Measurements from ENCODE around the gene SFMBT1. TPM values are rescaled to one million over a fixed set of nuclear protein-coding genes. Genes with fewer than 3 reads are reported as not detected.

Gene SFMBT1
- total and polyA plus RNA-seq, 2 donors (not counting 1 experiment from before 2014, with no cell fraction given), result 3.7 to 5.6 TPM

DNA sequence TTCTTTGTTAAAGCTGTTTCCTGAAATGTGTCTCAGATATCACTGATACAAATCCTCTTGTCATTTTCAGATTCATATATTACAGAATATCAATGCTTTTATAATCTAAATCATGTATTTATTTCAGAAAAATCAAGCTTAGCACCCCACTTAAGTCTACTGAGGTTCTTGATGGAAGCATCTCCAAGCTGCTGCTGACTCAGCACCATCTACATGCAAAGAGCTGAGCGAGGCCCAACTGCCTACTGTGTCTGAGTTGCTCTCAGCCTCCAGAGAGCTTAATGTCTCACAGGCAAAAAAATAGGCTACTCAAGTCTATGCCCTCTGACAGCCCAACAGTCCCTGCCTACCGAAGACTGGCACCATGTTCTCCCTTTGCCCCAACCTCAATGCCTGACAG, 119.3 kb downstream of the SFMBT1 start:
- H3K27ac ChIP-seq (ENCODE audit: insufficient read depth, low read length), result no peak overlapping the region
- no peak overlapping the region for H3K9ac ChIP-seq (ENCODE audit: insufficient read depth, low read length)
- no peaks in the 10 kb centered on the region for H3K36me3 ChIP-seq (ENCODE audit: control insufficient read depth, insufficient read depth, low read length)
- H2AFZ ChIP-seq (ENCODE audit: low read length), result no peak overlapping the region
- no peaks in the 10 kb centered on the region for H3K27me3 ChIP-seq (ENCODE audit: control insufficient read depth, insufficient read depth, low read length)
- H3K9me3 ChIP-seq (ENCODE audit: control insufficient read depth, insufficient read depth, low read depth, low read length), result no peaks in the 10 kb centered on the region
- TF ChIP-seq EZH2 (IDR thresholded peaks at IDR 0.05; ENCODE audit: low read length, missing control alignments), result no peak
- TF ChIP-seq, protein P1, sequence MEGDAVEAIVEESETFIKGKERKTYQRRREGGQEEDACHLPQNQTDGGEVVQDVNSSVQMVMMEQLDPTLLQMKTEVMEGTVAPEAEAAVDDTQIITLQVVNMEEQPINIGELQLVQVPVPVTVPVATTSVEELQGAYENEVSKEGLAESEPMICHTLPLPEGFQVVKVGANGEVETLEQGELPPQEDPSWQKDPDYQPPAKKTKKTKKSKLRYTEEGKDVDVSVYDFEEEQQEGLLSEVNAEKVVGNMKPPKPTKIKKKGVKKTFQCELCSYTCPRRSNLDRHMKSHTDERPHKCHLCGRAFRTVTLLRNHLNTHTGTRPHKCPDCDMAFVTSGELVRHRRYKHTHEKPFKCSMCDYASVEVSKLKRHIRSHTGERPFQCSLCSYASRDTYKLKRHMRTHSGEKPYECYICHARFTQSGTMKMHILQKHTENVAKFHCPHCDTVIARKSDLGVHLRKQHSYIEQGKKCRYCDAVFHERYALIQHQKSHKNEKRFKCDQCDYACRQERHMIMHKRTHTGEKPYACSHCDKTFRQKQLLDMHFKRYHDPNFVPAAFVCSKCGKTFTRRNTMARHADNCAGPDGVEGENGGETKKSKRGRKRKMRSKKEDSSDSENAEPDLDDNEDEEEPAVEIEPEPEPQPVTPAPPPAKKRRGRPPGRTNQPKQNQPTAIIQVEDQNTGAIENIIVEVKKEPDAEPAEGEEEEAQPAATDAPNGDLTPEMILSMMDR (conservative IDR thresholded peaks at IDR 0.05 in 1 of 2, IDR thresholded peaks at IDR 0.05 in 1 of 2; ENCODE audit: low read depth in 1 of 2, low read length in 2 of 2), result no peak
- no peaks in the 10 kb centered on the region for H4K20me1 ChIP-seq (ENCODE audit: control insufficient read depth, extremely low read depth, insufficient read depth, low read length)
- no peak overlapping the region for H3K4me3 ChIP-seq (replicated peaks in 1 of 4; ENCODE audit: control extremely low read depth in 1 of 4, insufficient read depth in 1 of 4, low read depth in 3 of 4, low read length in 4 of 4)
- DNase-seq (ENCODE audit: low read depth in 2 of 2), result no peak
- H3K4me2 ChIP-seq (ENCODE audit: extremely low read depth, insufficient read depth, low read length), result no peak overlapping the region
- no peaks in the 10 kb centered on the region for H3K79me2 ChIP-seq (ENCODE audit: control insufficient read depth, insufficient read depth, low read length)
- no peaks in the 10 kb centered on the region for H3K4me1 ChIP-seq (ENCODE audit: control insufficient read depth, extremely low read depth, insufficient read depth, low read length)

DNA sequence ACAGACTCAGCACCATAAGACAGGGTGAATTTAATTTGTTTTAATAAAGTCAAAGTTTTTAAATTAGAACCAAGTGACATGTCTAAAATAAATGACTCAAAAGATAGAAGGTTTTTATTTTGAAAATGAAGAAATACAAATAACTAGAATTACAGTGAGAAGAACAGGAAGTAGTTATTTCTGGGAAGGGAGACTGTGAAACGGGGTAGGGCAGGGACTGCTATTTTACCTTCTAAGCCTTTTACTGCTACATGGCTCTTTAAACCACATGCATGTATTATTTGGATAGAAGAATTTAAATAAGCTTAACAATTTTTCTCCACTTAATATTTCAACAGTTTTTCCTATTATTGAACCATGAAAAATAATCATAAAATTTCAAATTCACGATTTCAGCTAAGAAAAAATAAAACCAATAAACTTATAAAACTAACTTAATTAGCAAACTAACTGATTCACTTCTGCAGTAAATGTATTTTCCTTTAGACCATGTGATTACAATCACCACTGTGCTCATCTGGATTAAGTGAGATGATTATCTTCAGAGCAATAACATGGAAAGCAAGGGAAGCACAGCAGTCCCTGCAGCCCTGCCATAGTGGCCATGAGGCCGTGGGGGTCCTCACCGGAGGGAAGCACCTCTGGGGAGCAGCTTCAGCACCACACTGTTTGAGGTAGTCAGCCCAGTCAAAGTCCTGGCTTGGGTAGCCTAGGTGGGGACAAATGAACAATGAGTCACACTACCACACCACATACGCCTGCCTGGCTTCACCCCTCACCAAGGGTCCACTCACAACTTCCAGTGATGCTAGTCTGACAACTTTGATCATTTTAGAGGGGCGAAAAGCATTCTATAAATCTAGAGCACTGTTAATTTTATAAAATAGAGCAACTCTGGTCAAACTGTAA, 120.2 kb downstream of the SFMBT1 start:
- no peak for DNase-seq (ENCODE audit: low read depth in 2 of 2)
- Histone ChIP-seq H3K79me2 (ENCODE audit: control insufficient read depth, insufficient read depth, low read length) (no peaks in the 10 kb centered on the region), H3K36me3 (ENCODE audit: control insufficient read depth, insufficient read depth, low read length) (no peaks in the 10 kb centered on the region), H2AFZ (ENCODE audit: low read length) (no peak overlapping the region), H3K4me1 (ENCODE audit: control insufficient read depth, extremely low read depth, insufficient read depth, low read length) (no peaks in the 10 kb centered on the region), H3K9ac (ENCODE audit: insufficient read depth, low read length) (no peak overlapping the region), H3K27ac (ENCODE audit: insufficient read depth, low read length) (no peak overlapping the region), H3K27me3 (ENCODE audit: control insufficient read depth, insufficient read depth, low read length) (no peaks in the 10 kb centered on the region), H3K4me2 (ENCODE audit: extremely low read depth, insufficient read depth, low read length) (no peak overlapping the region), H3K4me3 (replicated peaks in 1 of 4; ENCODE audit: control extremely low read depth in 1 of 4, insufficient read depth in 1 of 4, low read depth in 3 of 4, low read length in 4 of 4) (no peak overlapping the region), H3K9me3 (ENCODE audit: control insufficient read depth, insufficient read depth, low read depth, low read length) (no peaks in the 10 kb centered on the region), H4K20me1 (ENCODE audit: control insufficient read depth, extremely low read depth, insufficient read depth, low read length) (no peaks in the 10 kb centered on the region)
- TF ChIP-seq, protein P1 (conservative IDR thresholded peaks at IDR 0.05 in 1 of 2, IDR thresholded peaks at IDR 0.05 in 1 of 2; ENCODE audit: low read depth in 1 of 2, low read length in 2 of 2), result no peak
- no peak for TF ChIP-seq EZH2 (IDR thresholded peaks at IDR 0.05; ENCODE audit: low read length, missing control alignments)

DNA sequence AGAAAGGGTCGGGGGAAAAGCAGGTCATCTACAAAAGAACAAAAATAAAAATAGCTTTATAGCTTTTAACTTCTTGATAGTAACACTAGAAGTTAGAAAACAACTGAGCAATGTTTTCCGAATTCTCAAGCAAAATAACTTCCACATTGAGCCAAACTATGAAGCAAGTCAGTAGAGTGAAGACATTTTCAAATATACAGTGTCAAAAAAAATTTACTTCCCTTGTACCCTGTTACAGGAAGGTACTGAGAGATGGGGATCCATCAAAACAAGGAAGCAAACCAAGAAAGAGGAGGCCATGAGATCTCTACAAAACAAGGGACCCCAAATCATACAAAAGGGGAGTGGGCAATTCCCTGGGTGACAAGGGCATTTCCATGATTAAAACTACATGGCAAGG, 121.9 kb downstream of the SFMBT1 start:
- Histone ChIP-seq H3K9me3 (ENCODE audit: control insufficient read depth, insufficient read depth, low read depth, low read length) (no peaks in the 10 kb centered on the region), H3K4me1 (ENCODE audit: control insufficient read depth, extremely low read depth, insufficient read depth, low read length) (no peaks in the 10 kb centered on the region), H2AFZ (ENCODE audit: low read length) (no peak overlapping the region), H3K4me2 (ENCODE audit: extremely low read depth, insufficient read depth, low read length) (no peak overlapping the region), H3K79me2 (ENCODE audit: control insufficient read depth, insufficient read depth, low read length) (no peaks in the 10 kb centered on the region), H4K20me1 (ENCODE audit: control insufficient read depth, extremely low read depth, insufficient read depth, low read length) (no peaks in the 10 kb centered on the region), H3K27me3 (ENCODE audit: control insufficient read depth, insufficient read depth, low read length) (no peaks in the 10 kb centered on the region), H3K4me3 (replicated peaks in 1 of 4; ENCODE audit: control extremely low read depth in 1 of 4, insufficient read depth in 1 of 4, low read depth in 3 of 4, low read length in 4 of 4) (no peak overlapping the region), H3K36me3 (ENCODE audit: control insufficient read depth, insufficient read depth, low read length) (no peaks in the 10 kb centered on the region), H3K27ac (ENCODE audit: insufficient read depth, low read length) (no peak overlapping the region), H3K9ac (ENCODE audit: insufficient read depth, low read length) (no peak overlapping the region)
- TF ChIP-seq, protein P1 (conservative IDR thresholded peaks at IDR 0.05 in 1 of 2, IDR thresholded peaks at IDR 0.05 in 1 of 2; ENCODE audit: low read depth in 1 of 2, low read length in 2 of 2), result no peak
- TF ChIP-seq EZH2 (IDR thresholded peaks at IDR 0.05; ENCODE audit: low read length, missing control alignments), result no peak
- DNase-seq (ENCODE audit: low read depth in 2 of 2), result no peak
